Activated CD8-positive, alpha-beta T cell treated with anti-CD3 and anti-CD28 coated beads, Interleukin-2, amount 10 ng/mL, durations not matched to agents 7 days and 5 days (primary cell): Measurements from ENCODE around the gene NDEL1. TPM values are rescaled to one million over a fixed set of nuclear protein-coding genes. Genes with fewer than 3 reads are reported as not detected.
A peak's percentile ranks its signal among the peaks of the same experiment; 100 is the strongest.

Source experiments
- ATAC-seq: fragments of 150-1000 bp; cut with Tn5 transposase; one replicate; pipeline ENCODE4 v1.10.0; 2021; ENCODE audit warnings: moderate library complexity
- CTCF ChIA-PET: fragments of 350-600 bp; sonication (Branson Sonifier 250); formaldehyde crosslinking; loops from one replicate; lab custom pipeline; 2021; ENCODE audit warnings: antibody characterized with exemption; lab: Charles Lee
- POLR2A ChIA-PET: fragments of 350-600 bp; sonication (Branson Sonifier 250); formaldehyde crosslinking; loops from one replicate; lab custom pipeline; 2021; ENCODE audit warnings: antibody characterized with exemption; lab: Charles Lee
- DNase-seq: peaks from one replicate; pipeline ENCODE4 v3.0.0-alpha.2; 2020
- H3K27ac Mint-ChIP-seq: one replicate; pipeline ENCODE4 v1.8.0; 2021; ENCODE audit warnings: mild to moderate bottlenecking, mixed read lengths
- H3K27me3 Mint-ChIP-seq: one replicate; pipeline ENCODE4 v1.8.0; 2021; ENCODE audit warnings: low read depth, mixed read lengths
- H3K36me3 Mint-ChIP-seq: one replicate; pipeline ENCODE4 v1.8.0; 2021; ENCODE audit warnings: low read depth, mixed read lengths
- H3K4me1 Mint-ChIP-seq: one replicate; pipeline ENCODE4 v1.8.0; 2021; ENCODE audit warnings: low read depth, mixed read lengths
- H3K4me3 Mint-ChIP-seq: one replicate; pipeline ENCODE4 v1.8.0; 2021; ENCODE audit warnings: mild to moderate bottlenecking, mixed read lengths
- H3K9me3 Mint-ChIP-seq: one replicate; pipeline ENCODE4 v1.8.0; 2022; ENCODE audit warnings: mixed read lengths; ENCODE audit not compliant: insufficient read depth
- total RNA-seq, 2 experiments: library from RNA; stranded (reverse); gene quantifications; one replicate each; pipeline ENCODE4 v1.2.3, GENCODE V29; 2021

Gene NDEL1
- total RNA-seq, 2 experiments from 2014 or later: 48.1 to 52.5 TPM

GRCh38 chr17:8398980-8399379, 36.7 kb upstream of the NDEL1 start:
- H3K9me3 Mint-ChIP-seq: no peaks in the 10 kb centered on the region
- ATAC-seq (no peak), DNase-seq (no peak)
- ChIA-PET CTCF (interaction anchor here (0.8 kb wide), 1 partner anchor 11 kb away, joined by 3 read pairs; no protein-coding TSS in a partner anchor), POLR2A (no interaction called here)
- H3K27ac Mint-ChIP-seq: no peak overlapping the region
- peaks cover 11% of the 10 kb centered on the region for H3K4me1 Mint-ChIP-seq
- no peak overlapping the region for H3K4me3 Mint-ChIP-seq
- H3K27me3 Mint-ChIP-seq: peaks cover 36% of the 10 kb centered on the region
- H3K36me3 Mint-ChIP-seq: no peaks in the 10 kb centered on the region

DNA sequence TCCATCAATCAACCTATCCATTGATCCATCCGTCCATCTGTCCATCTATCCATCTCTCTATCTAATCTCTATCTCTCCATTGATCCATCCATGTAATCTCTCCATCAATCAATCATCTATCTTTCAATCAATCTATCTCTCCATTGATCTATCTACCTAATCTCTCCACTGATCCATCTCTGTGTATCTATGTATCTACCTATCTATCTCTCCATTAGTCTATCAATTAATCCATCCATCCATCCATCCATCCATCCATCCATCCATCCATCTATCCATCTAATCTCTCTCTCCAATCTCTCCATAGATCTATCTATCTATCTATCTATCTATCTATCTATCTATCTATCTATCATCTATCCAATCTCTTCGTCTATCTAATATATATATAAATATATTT, 34.6 kb upstream of the NDEL1 start:
- Mint-ChIP-seq H3K4me3 (no peak overlapping the region), H3K27me3 (peaks cover 30% of the 10 kb centered on the region), H3K36me3 (no peaks in the 10 kb centered on the region), H3K27ac (no peak overlapping the region), H3K4me1 (no peaks in the 10 kb centered on the region), H3K9me3 (no peaks in the 10 kb centered on the region)
- no peak for ATAC-seq
- ChIA-PET CTCF (no interaction called here), POLR2A (no interaction called here)
- DNase-seq: no peak

DNA sequence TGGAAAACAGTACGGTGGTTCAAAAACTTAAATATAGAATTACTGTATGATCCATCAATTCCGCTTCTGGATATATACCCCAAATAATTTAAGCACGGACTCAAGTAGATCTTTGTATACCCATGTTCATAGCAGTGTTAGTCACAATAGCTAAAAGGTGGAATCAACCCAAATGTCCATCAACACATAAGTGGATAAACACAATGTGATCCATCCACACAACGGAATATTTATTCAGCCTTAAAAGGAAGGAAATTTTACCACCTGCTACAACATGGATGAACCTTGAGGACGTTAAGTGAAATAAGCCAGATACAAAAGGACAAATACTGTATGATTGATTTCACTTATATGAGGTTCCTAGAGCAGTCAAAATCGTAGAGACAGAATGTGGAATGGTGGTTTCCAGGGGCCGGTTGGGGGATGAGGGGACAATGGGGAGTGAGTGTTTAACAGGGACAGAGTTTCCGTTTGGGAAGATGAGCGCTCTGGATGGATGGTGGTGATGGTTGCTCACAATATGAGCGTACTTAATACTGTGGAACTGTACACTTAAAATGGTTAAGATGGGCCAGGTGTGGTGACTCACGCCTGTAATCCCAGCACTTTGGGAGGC, 32.7 kb upstream of the NDEL1 start:
- Mint-ChIP-seq H3K27ac (no peak overlapping the region), H3K9me3 (no peaks in the 10 kb centered on the region), H3K27me3 (peaks cover 18% of the 10 kb centered on the region), H3K4me1 (peaks cover under 1% of the 10 kb centered on the region), H3K36me3 (no peaks in the 10 kb centered on the region), H3K4me3 (no peak overlapping the region)
- CTCF ChIA-PET: no interaction called here
- POLR2A ChIA-PET: no interaction called here
- no peak for DNase-seq
- ATAC-seq: no peak

DNA sequence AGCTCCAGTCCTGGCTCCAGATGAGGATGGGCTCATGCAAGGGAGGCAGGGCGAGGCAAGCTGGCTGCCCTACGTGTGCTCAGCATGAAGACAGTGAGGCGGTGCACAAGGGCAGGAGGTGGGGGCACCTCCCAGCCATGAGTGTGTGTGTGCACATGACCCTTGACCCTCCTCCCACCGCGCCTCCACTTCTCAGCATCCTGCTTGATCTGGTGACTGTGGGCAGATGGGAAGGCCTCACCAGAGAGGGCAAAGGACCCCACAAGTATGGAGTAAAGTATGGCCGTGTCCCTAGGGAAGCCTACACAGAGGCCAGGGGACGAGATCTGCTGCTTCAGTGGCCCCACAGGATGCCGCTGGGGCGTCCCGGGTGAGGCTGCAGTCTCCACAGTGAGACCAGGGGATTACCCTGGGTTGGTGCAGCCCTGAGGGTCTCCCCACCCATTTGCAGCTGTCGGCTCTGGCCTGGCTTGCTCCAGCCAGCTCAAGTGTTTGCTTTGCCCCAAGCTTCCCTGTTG, 30.1 kb upstream of the NDEL1 start:
- DNase-seq: no peak
- Mint-ChIP-seq H3K36me3 (no peaks in the 10 kb centered on the region), H3K9me3 (no peaks in the 10 kb centered on the region), H3K27me3 (peaks cover 14% of the 10 kb centered on the region), H3K27ac (no peak overlapping the region), H3K4me3 (no peak overlapping the region), H3K4me1 (peaks cover 15% of the 10 kb centered on the region)
- POLR2A ChIA-PET: no interaction called here
- no peak for ATAC-seq
- CTCF ChIA-PET: interaction anchor here (0.7 kb wide), 1 partner anchor 604 kb away, joined by 4 read pairs; no protein-coding TSS in a partner anchor

GRCh38 chr17:8406174-8406573, 29.5 kb upstream of the NDEL1 start:
- ChIA-PET POLR2A (interaction anchor here (0.6 kb wide), 1 partner anchor 19 kb away, joined by 4 read pairs; no protein-coding TSS in a partner anchor), CTCF (interaction anchor here (0.7 kb wide), 1 partner anchor 603 kb away, joined by 4 read pairs; no protein-coding TSS in a partner anchor)
- no peak overlapping the region for H3K27ac Mint-ChIP-seq
- H3K9me3 Mint-ChIP-seq: no peaks in the 10 kb centered on the region
- DNase-seq (no peak), ATAC-seq (no peak)
- no peak overlapping the region for H3K4me3 Mint-ChIP-seq
- H3K27me3 Mint-ChIP-seq: peaks cover 14% of the 10 kb centered on the region
- H3K4me1 Mint-ChIP-seq: peaks cover 20% of the 10 kb centered on the region
- no peaks in the 10 kb centered on the region for H3K36me3 Mint-ChIP-seq

DNA sequence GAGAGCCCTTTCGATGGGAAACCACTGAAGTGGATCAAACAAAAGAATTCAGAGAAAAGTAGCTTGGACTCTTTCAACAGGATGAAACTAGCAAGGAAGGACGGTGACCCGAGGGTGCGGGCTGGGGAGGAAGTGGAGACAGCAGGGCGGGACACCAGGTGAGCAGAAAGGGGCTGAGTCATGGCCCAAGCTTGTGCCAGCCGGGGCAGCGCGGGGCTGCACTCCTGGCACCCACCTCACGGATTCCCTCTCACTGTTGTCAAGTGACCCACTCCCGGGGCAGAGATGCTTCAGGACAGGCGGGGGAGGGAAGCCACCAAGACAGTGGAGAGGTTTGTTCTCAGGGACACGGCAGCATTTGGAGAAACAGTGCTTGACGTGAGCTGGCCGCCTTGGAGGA, 27.3 kb upstream of the NDEL1 start:
- Mint-ChIP-seq H3K4me3 (no peak overlapping the region), H3K4me1 (peaks cover 38% of the 10 kb centered on the region), H3K36me3 (no peaks in the 10 kb centered on the region), H3K27ac (no peak overlapping the region), H3K9me3 (no peaks in the 10 kb centered on the region), H3K27me3 (peaks cover 17% of the 10 kb centered on the region)
- DNase-seq (peak; percentile 30), ATAC-seq (no peak)
- ChIA-PET POLR2A (no interaction called here), CTCF (no interaction called here)

- H3K36me3 Mint-ChIP-seq: no peaks in the 10 kb centered on the region
- POLR2A ChIA-PET: interaction anchor here (0.7 to 1.0 kb wide), 3 partner anchors 9 to 967 kb away, joined by 3 read pairs; no protein-coding TSS in a partner anchor
- CTCF ChIA-PET: interaction anchor here (0.5 to 2.9 kb wide), 55 partner anchors 10 to 592 kb away, joined by 3 to 36 read pairs (median 4); partner anchors contain the start of genes CCDC42, KRABD2, NDEL1 and PIK3R6
- H3K4me3 Mint-ChIP-seq: no peak overlapping the region
- ATAC-seq (peak; percentile 80), DNase-seq (peak; percentile 84)
- peaks cover 42% of the 10 kb centered on the region for H3K4me1 Mint-ChIP-seq
- H3K27ac Mint-ChIP-seq: no peak overlapping the region
- peaks cover 22% of the 10 kb centered on the region for H3K27me3 Mint-ChIP-seq
- H3K9me3 Mint-ChIP-seq: no peaks in the 10 kb centered on the region
These were observed 25.5 kb upstream of the NDEL1 start for GRCh38 chr17:8409966-8410882.

- POLR2A ChIA-PET: interaction anchor here (0.7 kb wide), 2 partner anchors 336 to 967 kb away, joined by 3 read pairs; no protein-coding TSS in a partner anchor
- no peaks in the 10 kb centered on the region for H3K9me3 Mint-ChIP-seq
- CTCF ChIA-PET: interaction anchor here (0.6 to 2.9 kb wide), 26 partner anchors 9 to 592 kb away, joined by 3 to 36 read pairs (median 4); partner anchors contain the start of genes CCDC42, KRABD2 and NDEL1
- H3K4me3 Mint-ChIP-seq: no peak overlapping the region
- H3K36me3 Mint-ChIP-seq: no peaks in the 10 kb centered on the region
- ATAC-seq (no peak), DNase-seq (no peak)
- H3K4me1 Mint-ChIP-seq: peaks cover 42% of the 10 kb centered on the region
- H3K27me3 Mint-ChIP-seq: peaks cover 25% of the 10 kb centered on the region
- H3K27ac Mint-ChIP-seq: no peak overlapping the region
These were observed 24.8 kb upstream of the NDEL1 start for GRCh38 chr17:8410883-8411238.

DNA sequence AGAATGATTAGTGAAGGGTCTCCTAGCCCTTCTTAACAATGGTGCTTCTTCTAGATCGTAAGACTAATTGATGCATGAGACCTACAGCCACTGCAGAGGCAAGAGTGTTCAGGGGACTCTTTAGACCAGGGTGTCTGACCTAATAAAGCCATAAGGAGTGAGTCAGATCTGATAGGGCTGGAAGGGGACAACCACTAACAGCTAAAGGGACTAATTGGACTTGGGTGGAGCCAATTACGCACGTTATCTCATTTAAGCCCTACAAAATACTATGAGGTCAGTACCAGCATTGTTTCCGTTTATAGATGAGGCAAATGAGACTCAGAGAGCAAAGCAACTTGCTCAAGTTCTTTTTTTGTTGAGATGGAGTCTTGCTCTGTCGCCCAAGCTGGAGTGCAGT, 23.6 kb upstream of the NDEL1 start:
- Mint-ChIP-seq H3K27ac (no peak overlapping the region), H3K27me3 (peaks cover 35% of the 10 kb centered on the region), H3K4me1 (peaks cover 42% of the 10 kb centered on the region), H3K36me3 (no peaks in the 10 kb centered on the region), H3K9me3 (no peaks in the 10 kb centered on the region), H3K4me3 (no peak overlapping the region)
- ATAC-seq (no peak), DNase-seq (no peak)
- POLR2A ChIA-PET: no interaction called here
- CTCF ChIA-PET: interaction anchor here (0.9 to 2.9 kb wide), 4 partner anchors 35 to 374 kb away, joined by 4 to 29 read pairs (median 5); partner anchors contain the start of genes CCDC42 and KRABD2

DNA sequence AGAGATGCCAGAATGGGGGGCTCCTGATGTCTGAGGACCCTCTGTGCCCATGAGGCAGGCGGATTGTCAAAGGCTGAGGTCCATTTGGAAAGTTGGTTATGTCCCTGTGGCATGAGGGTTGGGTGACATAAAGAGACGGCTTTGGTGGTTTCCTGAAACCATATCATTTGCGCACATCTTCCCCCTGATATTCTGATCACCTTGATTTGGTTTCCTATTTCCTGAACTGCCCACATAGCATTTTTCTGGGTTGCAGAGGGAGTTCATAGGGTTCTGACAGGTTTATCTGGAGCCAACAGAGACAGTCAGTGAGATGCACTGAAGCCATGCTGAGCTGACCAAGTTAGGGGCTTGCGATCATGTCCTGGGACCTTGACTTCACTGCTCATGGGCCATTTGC, 22.4 kb upstream of the NDEL1 start:
- no peaks in the 10 kb centered on the region for H3K9me3 Mint-ChIP-seq
- peaks cover 38% of the 10 kb centered on the region for H3K4me1 Mint-ChIP-seq
- H3K36me3 Mint-ChIP-seq: no peaks in the 10 kb centered on the region
- POLR2A ChIA-PET: no interaction called here
- CTCF ChIA-PET: interaction anchor here (0.8 to 1.5 kb wide), 2 partner anchors 9 to 372 kb away, joined by 3 to 4 read pairs; no protein-coding TSS in a partner anchor
- DNase-seq (no peak), ATAC-seq (peak; percentile 65)
- no peak overlapping the region for H3K27ac Mint-ChIP-seq
- H3K4me3 Mint-ChIP-seq: no peak overlapping the region
- peaks cover 46% of the 10 kb centered on the region for H3K27me3 Mint-ChIP-seq

DNA sequence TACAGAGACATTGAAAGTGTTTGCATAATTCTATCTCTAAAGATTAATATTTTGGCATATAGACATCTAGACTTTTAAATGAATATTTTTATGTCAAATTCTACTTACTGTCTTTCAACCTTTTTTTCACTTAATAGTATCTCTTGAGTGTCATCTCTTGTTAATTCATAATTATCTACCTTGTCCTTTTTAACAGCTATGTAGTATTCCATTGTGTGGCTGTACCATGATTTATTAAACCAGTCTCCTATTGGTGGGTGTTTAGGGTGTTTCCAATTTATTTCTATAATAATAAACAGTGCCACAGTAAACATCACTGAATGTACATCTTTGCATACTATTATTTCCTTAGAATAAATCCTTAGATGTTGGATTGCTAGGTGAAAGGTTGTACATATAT, 21.7 kb upstream of the NDEL1 start:
- no peak for DNase-seq
- ATAC-seq: no peak
- H3K4me3 Mint-ChIP-seq: no peak overlapping the region
- ChIA-PET POLR2A (no interaction called here), CTCF (no interaction called here)
- no peak overlapping the region for H3K27ac Mint-ChIP-seq
- H3K4me1 Mint-ChIP-seq: peaks cover 33% of the 10 kb centered on the region
- no peaks in the 10 kb centered on the region for H3K36me3 Mint-ChIP-seq
- no peaks in the 10 kb centered on the region for H3K9me3 Mint-ChIP-seq
- peaks cover 50% of the 10 kb centered on the region for H3K27me3 Mint-ChIP-seq
